ENCODE results near the gene SLC41A2.
"Not testable (repeated sequence)": the region's sequence is repeated elsewhere in the genome, so short reads cannot be mapped to it uniquely, and the experiment has no call there.

The SLC41A2 gene

GRCh38 chr12:104943401-104943800 is 14.7 kb downstream of the SLC41A2 start:
- not testable (repeated sequence) for H3K36me3 ChIP-seq (ENCODE audit: insufficient read depth, low read length); H3K4me3 ChIP-seq (ENCODE audit: low read depth in 1 of 2, low read length in 2 of 2); H3K9ac ChIP-seq (ENCODE audit: low read length); H3K4me1 ChIP-seq (ENCODE audit: insufficient read depth, low read length); H3K9me3 ChIP-seq (ENCODE audit: low read length); H3K27ac ChIP-seq (ENCODE audit: low read depth, low read length); H3K27me3 ChIP-seq (ENCODE audit: control insufficient read depth in 1 of 2, insufficient read depth in 2 of 2, low read length in 2 of 2)

GRCh38 chr12:104942075-104942474 is 16.0 kb downstream of the SLC41A2 start:
- Histone ChIP-seq H3K9me3 (ENCODE audit: low read length) (no peaks in the 10 kb centered on the region), H3K27ac (ENCODE audit: low read depth, low read length) (no peak overlapping the region), H3K27me3 (ENCODE audit: control insufficient read depth in 1 of 2, insufficient read depth in 2 of 2, low read length in 2 of 2) (no peaks in the 10 kb centered on the region), H3K36me3 (ENCODE audit: insufficient read depth, low read length) (no peaks in the 10 kb centered on the region), H3K4me1 (ENCODE audit: insufficient read depth, low read length) (no peaks in the 10 kb centered on the region), H3K4me3 (ENCODE audit: low read depth in 1 of 2, low read length in 2 of 2) (no peak overlapping the region), H3K9ac (ENCODE audit: low read length) (no peak overlapping the region)

GRCh38 chr12:104941454-104941853 is 16.6 kb downstream of the SLC41A2 start:
- H3K4me1 ChIP-seq (ENCODE audit: insufficient read depth, low read length) = no peaks in the 10 kb centered on the region
- no peaks in the 10 kb centered on the region for H3K27me3 ChIP-seq (ENCODE audit: control insufficient read depth in 1 of 2, insufficient read depth in 2 of 2, low read length in 2 of 2)
- H3K27ac ChIP-seq (ENCODE audit: low read depth, low read length) = no peak overlapping the region
- H3K9me3 ChIP-seq (ENCODE audit: low read length) = no peaks in the 10 kb centered on the region
- H3K4me3 ChIP-seq (ENCODE audit: low read depth in 1 of 2, low read length in 2 of 2) = no peak overlapping the region
- H3K9ac ChIP-seq (ENCODE audit: low read length) = no peak overlapping the region
- no peaks in the 10 kb centered on the region for H3K36me3 ChIP-seq (ENCODE audit: insufficient read depth, low read length)

GRCh38 chr12:104939089-104939488 is 19.0 kb downstream of the SLC41A2 start:
- Histone ChIP-seq H3K9ac (ENCODE audit: low read length) (no peak overlapping the region), H3K27me3 (ENCODE audit: control insufficient read depth in 1 of 2, insufficient read depth in 2 of 2, low read length in 2 of 2) (no peaks in the 10 kb centered on the region), H3K27ac (ENCODE audit: low read depth, low read length) (no peak overlapping the region), H3K36me3 (ENCODE audit: insufficient read depth, low read length) (no peaks in the 10 kb centered on the region), H3K4me3 (ENCODE audit: low read depth in 1 of 2, low read length in 2 of 2) (no peak overlapping the region), H3K4me1 (ENCODE audit: insufficient read depth, low read length) (no peaks in the 10 kb centered on the region), H3K9me3 (ENCODE audit: low read length) (no peaks in the 10 kb centered on the region)

GRCh38 chr12:104938371-104938770 is 19.7 kb downstream of the SLC41A2 start:
- H3K4me3 ChIP-seq (ENCODE audit: low read depth in 1 of 2, low read length in 2 of 2) = no peak overlapping the region
- H3K9ac ChIP-seq (ENCODE audit: low read length) = no peak overlapping the region
- no peaks in the 10 kb centered on the region for H3K9me3 ChIP-seq (ENCODE audit: low read length)
- no peaks in the 10 kb centered on the region for H3K27me3 ChIP-seq (ENCODE audit: control insufficient read depth in 1 of 2, insufficient read depth in 2 of 2, low read length in 2 of 2)
- H3K4me1 ChIP-seq (ENCODE audit: insufficient read depth, low read length) = no peaks in the 10 kb centered on the region
- no peaks in the 10 kb centered on the region for H3K36me3 ChIP-seq (ENCODE audit: insufficient read depth, low read length)
- H3K27ac ChIP-seq (ENCODE audit: low read depth, low read length) = no peak overlapping the region

- no peak overlapping the region for H3K9ac ChIP-seq (ENCODE audit: low read length)
- H3K4me1 ChIP-seq (ENCODE audit: insufficient read depth, low read length) = no peaks in the 10 kb centered on the region
- no peaks in the 10 kb centered on the region for H3K9me3 ChIP-seq (ENCODE audit: low read length)
- H3K27me3 ChIP-seq (ENCODE audit: control insufficient read depth in 1 of 2, insufficient read depth in 2 of 2, low read length in 2 of 2) = no peaks in the 10 kb centered on the region
- H3K4me3 ChIP-seq (ENCODE audit: low read depth in 1 of 2, low read length in 2 of 2) = no peak overlapping the region
- no peaks in the 10 kb centered on the region for H3K36me3 ChIP-seq (ENCODE audit: insufficient read depth, low read length)
- no peak overlapping the region for H3K27ac ChIP-seq (ENCODE audit: low read depth, low read length)
Observed at GRCh38 chr12:104935886-104936285, 22.2 kb downstream of the SLC41A2 start.

GRCh38 chr12:104933778-104934177 is 24.3 kb downstream of the SLC41A2 start:
- H3K9me3 ChIP-seq (ENCODE audit: low read length) = no peaks in the 10 kb centered on the region
- H3K4me1 ChIP-seq (ENCODE audit: insufficient read depth, low read length) = no peaks in the 10 kb centered on the region
- no peak overlapping the region for H3K9ac ChIP-seq (ENCODE audit: low read length)
- H3K27me3 ChIP-seq (ENCODE audit: control insufficient read depth in 1 of 2, insufficient read depth in 2 of 2, low read length in 2 of 2) = no peaks in the 10 kb centered on the region
- H3K4me3 ChIP-seq (ENCODE audit: low read depth in 1 of 2, low read length in 2 of 2) = no peak overlapping the region
- no peak overlapping the region for H3K27ac ChIP-seq (ENCODE audit: low read depth, low read length)
- no peaks in the 10 kb centered on the region for H3K36me3 ChIP-seq (ENCODE audit: insufficient read depth, low read length)

GRCh38 chr12:104933128-104933527 is 25.0 kb downstream of the SLC41A2 start:
- Histone ChIP-seq H3K9ac (ENCODE audit: low read length) (no peak overlapping the region), H3K36me3 (ENCODE audit: insufficient read depth, low read length) (no peaks in the 10 kb centered on the region), H3K4me1 (ENCODE audit: insufficient read depth, low read length) (no peaks in the 10 kb centered on the region), H3K27ac (ENCODE audit: low read depth, low read length) (no peak overlapping the region), H3K27me3 (ENCODE audit: control insufficient read depth in 1 of 2, insufficient read depth in 2 of 2, low read length in 2 of 2) (no peaks in the 10 kb centered on the region), H3K4me3 (ENCODE audit: low read depth in 1 of 2, low read length in 2 of 2) (no peak overlapping the region), H3K9me3 (ENCODE audit: low read length) (no peaks in the 10 kb centered on the region)

- no peak overlapping the region for H3K27ac ChIP-seq (ENCODE audit: low read depth, low read length)
- no peaks in the 10 kb centered on the region for H3K4me1 ChIP-seq (ENCODE audit: insufficient read depth, low read length)
- no peak overlapping the region for H3K4me3 ChIP-seq (ENCODE audit: low read depth in 1 of 2, low read length in 2 of 2)
- H3K36me3 ChIP-seq (ENCODE audit: insufficient read depth, low read length) = no peaks in the 10 kb centered on the region
- no peak overlapping the region for H3K9ac ChIP-seq (ENCODE audit: low read length)
- no peaks in the 10 kb centered on the region for H3K9me3 ChIP-seq (ENCODE audit: low read length)
- H3K27me3 ChIP-seq (ENCODE audit: control insufficient read depth in 1 of 2, insufficient read depth in 2 of 2, low read length in 2 of 2) = no peaks in the 10 kb centered on the region
Observed at GRCh38 chr12:104930388-104931326, 27.4 kb downstream of the SLC41A2 start.

- H3K27ac ChIP-seq (ENCODE audit: low read depth, low read length) = no peak overlapping the region
- H3K27me3 ChIP-seq (ENCODE audit: control insufficient read depth in 1 of 2, insufficient read depth in 2 of 2, low read length in 2 of 2) = no peaks in the 10 kb centered on the region
- no peaks in the 10 kb centered on the region for H3K36me3 ChIP-seq (ENCODE audit: insufficient read depth, low read length)
- H3K9me3 ChIP-seq (ENCODE audit: low read length) = no peaks in the 10 kb centered on the region
- no peak overlapping the region for H3K9ac ChIP-seq (ENCODE audit: low read length)
- H3K4me1 ChIP-seq (ENCODE audit: insufficient read depth, low read length) = no peaks in the 10 kb centered on the region
- no peak overlapping the region for H3K4me3 ChIP-seq (ENCODE audit: low read depth in 1 of 2, low read length in 2 of 2)
Observed at GRCh38 chr12:104929977-104930376, 28.1 kb downstream of the SLC41A2 start.

GRCh38 chr12:104929368-104929767 is 28.7 kb downstream of the SLC41A2 start:
- no peak overlapping the region for H3K27ac ChIP-seq (ENCODE audit: low read depth, low read length)
- H3K4me3 ChIP-seq (ENCODE audit: low read depth in 1 of 2, low read length in 2 of 2) = no peak overlapping the region
- H3K27me3 ChIP-seq (ENCODE audit: control insufficient read depth in 1 of 2, insufficient read depth in 2 of 2, low read length in 2 of 2) = no peaks in the 10 kb centered on the region
- no peaks in the 10 kb centered on the region for H3K36me3 ChIP-seq (ENCODE audit: insufficient read depth, low read length)
- H3K4me1 ChIP-seq (ENCODE audit: insufficient read depth, low read length) = no peaks in the 10 kb centered on the region
- no peaks in the 10 kb centered on the region for H3K9me3 ChIP-seq (ENCODE audit: low read length)
- H3K9ac ChIP-seq (ENCODE audit: low read length) = no peak overlapping the region

Measured in muscle layer of colon (tissue), 2 donors.